Eye (tissue), 1 donor: ENCODE data around the gene IGFALS.
"Not testable (repeated sequence)": the region's sequence is repeated elsewhere in the genome, so short reads cannot be mapped to it uniquely, and the experiment has no call there.

Source experiments
- DNase-seq: peaks from one replicate; pipeline ENCODE4 v3.0.0-alpha.2; 2015

IGFALS gene

DNA sequence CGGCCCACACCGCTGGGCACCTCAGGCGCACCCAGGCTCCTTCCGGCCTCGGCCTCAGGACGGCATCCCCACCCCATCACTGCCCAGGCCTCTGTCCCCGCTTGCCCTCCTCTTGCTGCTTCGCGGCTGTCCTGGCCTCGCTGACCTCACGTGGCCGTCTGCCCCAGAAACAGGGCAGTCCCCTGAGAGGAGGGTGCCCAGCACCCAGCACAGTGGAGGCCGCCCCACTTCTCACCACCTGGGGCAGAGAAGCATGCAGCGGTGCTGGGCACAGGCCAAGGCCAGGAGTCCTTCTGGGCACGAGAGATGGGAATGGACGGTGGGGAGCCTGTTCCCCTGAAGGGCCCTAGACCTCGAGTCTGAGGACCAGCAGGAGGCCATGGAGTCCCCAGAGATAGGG lies 24.2 kb upstream of the IGFALS start:
- no peak for DNase-seq

- no peak for DNase-seq
These were observed 23.7 kb upstream of the IGFALS start for GRCh38 chr16:1817276-1817589.

DNA sequence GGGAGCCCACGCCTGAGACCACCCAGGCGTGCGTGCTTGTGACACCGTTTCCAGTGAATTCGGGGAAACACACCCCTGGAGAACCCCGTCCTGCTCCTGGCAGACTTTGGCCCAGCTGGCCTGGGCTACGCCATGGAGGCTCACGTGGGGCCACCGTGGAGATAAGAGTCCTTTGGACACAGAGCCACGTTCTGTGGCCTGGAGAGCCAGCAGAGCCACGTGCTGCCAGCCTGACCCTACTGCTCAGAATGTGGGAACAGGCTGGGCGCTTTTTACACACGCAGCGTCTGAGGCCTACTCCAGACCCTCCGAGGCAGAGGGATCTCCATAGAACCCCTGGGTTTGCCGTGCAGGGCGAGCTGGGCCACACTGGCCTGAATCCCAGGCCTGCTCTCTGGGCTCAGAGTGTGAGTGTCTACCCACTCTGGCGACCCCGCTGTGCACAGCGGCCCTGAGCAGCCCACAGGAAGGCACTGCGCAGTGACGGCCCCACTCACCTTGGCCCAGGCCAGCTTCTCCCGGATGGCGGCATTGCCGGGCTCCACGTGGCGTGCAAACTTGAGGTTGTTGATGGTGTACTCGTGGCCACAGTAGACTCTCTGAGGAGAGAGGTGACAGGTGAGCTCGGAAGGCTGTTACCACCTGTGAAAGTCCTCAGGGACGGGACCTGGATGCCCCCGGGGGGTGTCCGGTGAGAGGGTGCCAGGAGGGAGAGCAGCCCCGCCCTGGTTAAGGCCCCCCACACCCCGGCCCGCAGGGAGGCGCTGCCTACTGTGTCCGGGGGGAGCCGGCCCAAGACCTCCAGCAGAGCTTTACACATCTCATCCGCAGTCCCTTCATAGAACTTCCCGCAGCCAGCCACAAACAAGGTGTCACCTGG lies 23.1 kb upstream of the IGFALS start:
- DNase-seq = no peak

GRCh38 chr16:1815461-1815860 lies 22.0 kb upstream of the IGFALS start:
- DNase-seq = no peak

DNA sequence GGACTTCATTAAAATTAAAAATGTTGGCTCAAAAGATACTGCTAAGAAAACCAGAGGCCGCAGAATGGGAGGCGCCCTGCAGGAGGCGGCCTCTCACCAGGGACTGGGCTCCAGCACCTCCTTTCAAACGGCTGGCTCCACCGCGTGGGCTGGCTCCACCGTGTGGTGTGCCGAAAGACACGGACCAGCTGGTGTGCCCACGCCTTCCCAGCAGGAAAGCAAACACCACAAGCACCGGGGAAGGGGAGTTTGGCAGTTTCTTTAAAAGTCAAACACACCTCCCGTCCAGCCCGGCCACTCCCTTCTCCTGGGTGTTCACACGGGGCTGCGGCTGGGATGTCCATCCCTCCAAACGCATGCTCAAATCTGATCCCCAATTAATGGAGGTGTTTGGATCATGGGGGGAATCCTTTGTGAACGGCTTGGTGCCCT lies 19.2 kb upstream of the IGFALS start:
- DNase-seq = peak; percentile 21

DNA sequence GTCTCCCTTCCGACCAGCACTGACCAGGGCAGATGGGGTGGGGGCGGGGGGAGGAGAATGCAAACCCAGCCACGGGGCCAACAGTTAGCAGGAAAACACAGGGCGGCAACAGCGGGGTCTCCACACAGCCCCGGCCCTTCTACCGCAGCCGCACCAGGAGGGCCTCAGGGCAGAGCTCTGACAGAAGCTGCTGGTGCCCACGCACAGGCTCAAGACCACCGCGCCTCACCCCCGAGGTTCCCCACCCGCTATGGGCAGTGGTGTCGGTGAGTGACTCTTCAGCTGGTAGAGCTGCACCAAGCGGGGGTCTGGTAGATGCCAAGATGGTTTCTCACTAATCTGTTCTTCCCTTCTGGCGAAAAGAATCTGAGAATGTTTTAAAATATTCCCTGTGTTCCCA lies 17.0 kb upstream of the IGFALS start:
- DNase-seq = no peak

DNA sequence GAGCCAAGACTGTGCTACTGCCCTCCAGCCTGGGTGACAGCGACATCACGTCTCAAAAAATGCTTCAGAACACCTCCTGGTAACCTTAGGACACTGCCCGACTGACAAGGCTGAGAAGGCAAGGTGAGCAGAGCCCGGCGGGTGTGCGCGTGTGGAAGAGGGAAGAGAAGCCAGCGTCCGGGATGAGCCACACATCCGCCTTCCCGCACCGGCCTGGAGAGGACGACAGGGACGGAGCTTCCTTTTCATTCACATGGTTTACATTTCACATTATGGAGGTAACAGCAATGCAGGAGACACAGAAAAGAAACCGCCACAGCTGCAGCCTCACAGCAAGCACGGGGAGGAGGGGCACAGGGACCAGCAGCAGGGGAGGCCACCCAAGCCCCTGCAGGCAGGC lies 16.6 kb upstream of the IGFALS start:
- no peak for DNase-seq

- no peak for DNase-seq
These were observed 15.8 kb upstream of the IGFALS start for GRCh38 chr16:1809281-1809801.

GRCh38 chr16:1808691-1809090 lies 15.2 kb upstream of the IGFALS start:
- no peak for DNase-seq

DNA sequence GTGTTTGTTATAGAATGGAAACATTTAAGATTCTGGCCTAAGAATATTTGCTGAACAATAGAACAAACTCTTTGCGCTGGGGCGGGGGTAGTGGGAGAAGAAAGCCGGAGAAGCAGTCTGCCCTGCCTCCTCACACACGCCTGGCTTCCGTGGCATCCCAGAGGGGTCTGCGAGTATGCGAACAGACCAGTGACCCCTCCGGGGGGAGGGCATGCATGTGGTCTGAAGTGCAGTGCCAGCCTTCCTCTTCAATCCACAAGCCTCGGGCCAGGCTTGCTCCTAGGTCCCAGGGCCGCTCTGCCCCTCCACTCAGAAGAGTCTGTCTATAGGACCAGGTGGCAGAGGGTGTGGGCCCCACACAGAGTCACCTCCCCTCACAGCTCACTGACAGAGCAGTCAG lies 14.1 kb upstream of the IGFALS start:
- DNase-seq = no peak

GRCh38 chr16:1800701-1801100 lies 7.2 kb upstream of the IGFALS start:
- DNase-seq = no peak

DNA sequence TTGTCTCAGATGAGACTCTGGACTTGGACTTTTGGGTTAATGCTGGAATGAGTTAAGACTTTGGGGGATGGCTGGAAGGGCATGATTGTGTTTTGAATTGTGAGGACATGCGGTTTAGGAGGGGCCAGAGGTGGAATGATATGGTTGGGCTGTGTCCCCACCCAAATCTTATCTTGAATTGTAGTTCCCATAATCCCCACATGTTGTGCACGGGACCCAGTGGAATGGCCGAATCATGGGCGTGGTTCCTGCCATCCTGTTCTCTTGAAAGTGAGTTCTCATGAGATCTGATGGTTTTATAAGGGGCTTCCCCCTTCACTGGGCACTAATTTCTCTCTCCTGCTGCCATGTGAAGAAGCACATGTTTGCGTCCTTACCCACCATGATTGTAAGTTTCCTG lies 5.8 kb upstream of the IGFALS start:
- DNase-seq = not testable (repeated sequence)

DNA sequence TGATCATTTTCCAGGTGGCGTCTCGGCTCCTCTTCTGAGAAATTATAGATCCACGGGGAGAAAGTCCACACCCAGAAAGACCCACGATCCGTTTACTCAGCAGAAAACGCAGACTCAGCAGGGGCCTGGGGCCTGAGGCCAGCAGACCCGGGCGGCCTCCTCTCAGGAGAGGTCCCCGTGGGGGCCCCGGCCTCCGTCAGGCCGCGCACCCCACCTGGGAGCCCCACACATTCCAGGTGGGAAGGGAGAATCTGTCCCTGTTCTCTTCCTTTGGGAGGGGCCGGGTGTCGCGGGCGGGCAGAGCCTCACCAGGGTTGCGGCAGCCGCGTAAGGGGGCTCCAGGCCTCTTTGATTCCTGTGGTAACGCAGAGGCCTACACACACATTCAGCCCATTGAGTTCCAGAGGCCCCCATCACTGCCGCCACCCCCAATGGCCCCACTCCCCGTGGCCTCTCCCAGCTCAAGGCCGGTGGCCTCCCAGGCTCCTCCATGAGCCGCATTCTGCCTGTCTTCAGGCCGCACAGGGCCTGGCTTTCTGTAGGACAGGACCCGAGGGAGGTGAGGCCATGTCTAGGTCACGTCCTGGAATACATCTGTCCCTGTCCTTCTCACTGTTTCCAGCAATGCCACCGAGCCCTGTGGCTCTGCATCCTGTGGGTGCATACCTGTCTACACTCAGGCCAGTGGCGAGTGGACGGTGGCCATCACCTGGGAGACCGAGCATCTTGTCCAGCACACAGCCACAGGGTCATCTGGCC lies 1.6 kb upstream of the IGFALS start:
- DNase-seq = no peak

DNA sequence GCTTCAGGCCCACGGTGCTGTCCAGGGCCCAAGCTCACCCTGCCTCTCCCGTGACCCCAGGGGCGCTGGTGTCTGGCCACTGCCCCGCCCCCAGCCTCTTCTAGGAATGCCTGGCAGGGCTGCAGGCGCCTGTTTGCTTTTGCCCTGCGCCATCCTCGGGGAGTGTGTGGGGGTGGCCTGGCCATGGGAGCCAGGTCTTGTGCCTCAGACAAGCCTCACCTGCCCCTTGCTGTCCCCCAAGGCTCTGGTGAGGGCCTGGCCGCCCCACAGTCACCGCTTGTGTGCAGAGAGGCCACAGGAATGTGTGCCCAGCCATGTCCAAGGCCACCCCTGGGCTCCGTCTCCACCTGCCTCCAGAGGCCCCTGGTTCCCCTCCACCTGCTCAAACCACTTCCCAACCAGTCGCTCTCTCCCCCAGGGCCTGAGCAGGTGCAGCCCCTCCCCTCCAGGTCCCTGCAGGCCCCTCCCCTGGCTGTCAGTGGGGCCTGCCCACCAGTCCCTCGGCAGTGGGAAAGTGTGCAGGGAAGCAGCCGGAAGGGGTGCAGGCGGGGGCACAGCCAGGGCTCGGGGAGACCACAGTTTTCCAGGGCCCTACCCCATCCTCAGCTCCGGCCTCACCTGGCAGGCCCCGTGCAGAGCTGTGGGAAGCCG lies 841 bp upstream of the IGFALS start:
- DNase-seq = no peak

- no peak for DNase-seq
These were observed 498 bp downstream of the IGFALS start for GRCh38 chr16:1792836-1793577.

- no peak for DNase-seq
These were observed 1.3 kb downstream of the IGFALS start for GRCh38 chr16:1791943-1792812.

DNA sequence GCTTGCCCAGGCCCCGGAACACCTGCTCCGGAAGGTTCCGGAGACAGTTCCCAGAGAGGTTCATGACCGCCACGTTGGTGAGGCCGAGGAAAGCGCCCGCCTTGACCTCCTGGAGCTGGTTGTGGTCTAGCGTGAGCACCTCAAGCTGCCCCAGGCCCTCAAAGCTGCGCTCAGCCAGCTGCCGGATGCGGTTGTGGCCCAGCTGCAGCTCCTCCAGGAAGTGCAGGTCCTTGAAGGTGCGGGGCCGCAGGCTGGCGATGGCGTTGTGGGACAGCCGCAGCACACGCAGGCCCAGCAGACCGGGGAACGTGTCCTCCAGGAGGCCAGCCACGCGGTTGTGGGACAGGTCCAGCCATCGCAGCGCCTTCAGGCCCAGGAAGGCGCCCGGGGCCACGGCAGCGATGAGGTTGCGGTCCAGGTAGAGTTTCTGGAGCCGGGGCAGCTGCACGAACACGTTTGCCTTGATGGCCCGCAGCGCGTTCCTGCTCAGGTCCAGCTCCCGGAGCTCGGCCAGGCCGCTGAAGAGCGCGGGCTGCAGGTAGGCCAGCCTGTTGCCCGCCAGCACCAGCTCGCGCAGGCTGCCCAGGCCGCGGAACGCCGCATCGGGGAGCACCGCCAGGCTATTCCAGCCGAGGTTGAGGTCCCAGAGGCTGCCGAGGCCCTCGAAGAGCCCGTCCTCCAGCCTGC lies 2.1 kb downstream of the IGFALS start:
- DNase-seq = no peak

DNA sequence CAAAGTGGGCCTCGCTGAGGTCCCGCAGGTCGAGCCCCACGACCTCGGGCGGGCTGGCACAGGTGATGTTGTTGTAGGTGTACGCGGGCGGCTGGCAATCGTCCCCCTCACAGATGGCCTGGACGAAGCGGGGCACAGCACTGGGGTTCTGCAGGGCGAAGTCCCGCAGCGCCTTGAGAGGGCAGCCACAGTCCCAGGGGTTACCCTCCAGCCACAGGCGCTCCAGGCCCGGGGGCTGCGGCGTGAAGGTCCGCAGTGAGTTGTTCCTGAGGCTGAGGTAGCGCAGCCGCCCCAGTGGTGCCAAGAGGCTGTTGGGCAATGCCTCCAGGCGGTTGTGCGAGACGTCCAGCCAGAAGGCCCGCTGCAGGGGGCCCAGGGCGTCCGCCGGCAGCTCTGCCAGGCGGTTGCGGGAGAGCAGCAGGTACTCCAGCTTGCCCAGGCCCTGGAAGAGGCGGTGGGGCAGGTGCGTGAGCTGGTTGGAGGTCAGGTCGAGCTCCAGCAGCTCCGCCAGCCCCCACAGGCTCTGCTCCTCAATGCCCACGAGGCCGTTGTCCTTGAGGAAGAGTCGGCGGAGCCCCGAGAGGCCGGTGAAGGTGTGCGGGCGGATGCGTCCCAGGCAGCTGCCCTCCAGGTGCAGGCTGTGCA lies 2.8 kb downstream of the IGFALS start:
- no peak for DNase-seq

GRCh38 chr16:1790261-1790610 lies 3.3 kb downstream of the IGFALS start:
- no peak for DNase-seq

GRCh38 chr16:1789643-1790045 lies 3.9 kb downstream of the IGFALS start:
- no peak for DNase-seq

DNA sequence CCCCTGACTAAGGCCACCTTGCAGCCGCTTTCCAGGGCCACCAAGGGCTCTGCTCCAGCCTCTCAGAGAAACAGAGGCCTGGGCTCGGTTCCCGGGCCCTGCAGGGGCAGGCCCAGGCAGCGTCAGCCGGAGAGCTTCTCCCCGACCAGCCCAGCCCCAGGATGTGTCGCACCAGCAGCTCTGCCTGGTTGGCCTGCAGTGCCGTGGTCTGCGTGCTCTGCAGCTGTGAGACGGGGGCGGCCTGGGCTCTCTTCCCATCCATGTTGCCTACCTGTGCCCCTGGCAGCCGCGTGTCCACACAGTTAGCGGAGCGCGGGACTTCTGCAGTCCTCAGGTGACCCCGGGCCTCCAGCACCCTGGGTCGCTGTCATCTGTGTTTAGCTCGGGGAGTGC lies 4.8 kb downstream of the IGFALS start:
- DNase-seq = no peak
